Spleen (tissue), 7 donors: ENCODE results near the gene MCRIP1.

Source experiments
- CTCF ChIP-seq, 11 experiments: fragments of 200-600 bp in 7 of 11; fragments of 450-650 bp in 4 of 11; sonication (generic) in 4 of 11; IDR thresholded peaks in 8 of 11; conservative IDR thresholded peaks in 3 of 11; 1 replicate in 7 of 11; 2 replicates in 4 of 11; pipeline versions ENCODE4 v1.4.0 to v1.8.0; 2016 to 2021; ENCODE audit warnings: antibody characterized with exemption in 11 of 11, inconsistent platforms in 4 of 11, mild to moderate bottlenecking in 1 of 11
- POLR2A ChIP-seq, 3 donors: fragments of 450-650 bp; IDR thresholded peaks; one replicate each; pipeline ENCODE4 v1.5.1; 2017; ENCODE audit warnings: antibody characterized with exemption in 3 of 3, mild to moderate bottlenecking in 1 of 3
- donor health status: DM: no; HTN: no; CAD: no; lungs with moderate emphysema.
- donor health status: DM: no; HTN: no; CAD: no.
- donor health status: DM: no; HTN: no; CAD: no.

GRCh38 chr17:81822312-81822637, 10.8 kb downstream of the MCRIP1 start:
- no peak for TF ChIP-seq CTCF (IDR thresholded peaks at IDR 0.05 in 8 of 11, conservative IDR thresholded peaks at IDR 0.05 in 3 of 11)
- no peak for TF ChIP-seq POLR2A (IDR thresholded peaks at IDR 0.05)
